ENCODE data around the gene DDX24.

Gene DDX24

GRCh38 chr14:94040796-94041195 lies 40.2 kb downstream of the DDX24 start:
- no peaks in the 10 kb centered on the region for H3K9me3 Mint-ChIP-seq
- peaks cover 4% of the 10 kb centered on the region for H3K27me3 Mint-ChIP-seq (ENCODE audit: low read depth)
- H3K27ac Mint-ChIP-seq = no peak overlapping the region
- peaks cover 14% of the 10 kb centered on the region for H3K36me3 Mint-ChIP-seq (ENCODE audit: low read depth)
- TF ChIP-seq CTCF (IDR thresholded peaks at IDR 0.05; ENCODE audit: unreplicated experiment in 3 of 3) = no peak
- no peaks in the 10 kb centered on the region for H3K4me1 Mint-ChIP-seq
- H3K4me3 Mint-ChIP-seq = no peak overlapping the region

GRCh38 chr14:94040247-94040646 lies 40.8 kb downstream of the DDX24 start:
- H3K36me3 Mint-ChIP-seq (ENCODE audit: low read depth) = peaks cover 8% of the 10 kb centered on the region
- no peaks in the 10 kb centered on the region for H3K4me1 Mint-ChIP-seq
- no peak overlapping the region for H3K27ac Mint-ChIP-seq
- TF ChIP-seq CTCF (IDR thresholded peaks at IDR 0.05; ENCODE audit: unreplicated experiment in 3 of 3) = no peak
- H3K9me3 Mint-ChIP-seq = no peaks in the 10 kb centered on the region
- peaks cover 4% of the 10 kb centered on the region for H3K27me3 Mint-ChIP-seq (ENCODE audit: low read depth)
- no peak overlapping the region for H3K4me3 Mint-ChIP-seq

GRCh38 chr14:94038921-94039629 lies 41.9 kb downstream of the DDX24 start:
- Mint-ChIP-seq H3K27ac (no peak overlapping the region), H3K9me3 (no peaks in the 10 kb centered on the region), H3K4me3 (no peak overlapping the region), H3K36me3 (ENCODE audit: low read depth) (peaks cover 3% of the 10 kb centered on the region), H3K4me1 (no peaks in the 10 kb centered on the region), H3K27me3 (ENCODE audit: low read depth) (peaks cover 4% of the 10 kb centered on the region)
- no peak for TF ChIP-seq CTCF (IDR thresholded peaks at IDR 0.05; ENCODE audit: unreplicated experiment in 3 of 3)

GRCh38 chr14:94038510-94038909 lies 42.5 kb downstream of the DDX24 start:
- Mint-ChIP-seq H3K27me3 (ENCODE audit: low read depth) (peaks cover 4% of the 10 kb centered on the region), H3K9me3 (no peaks in the 10 kb centered on the region), H3K36me3 (ENCODE audit: low read depth) (peaks cover 2% of the 10 kb centered on the region), H3K4me1 (no peaks in the 10 kb centered on the region), H3K27ac (no peak overlapping the region), H3K4me3 (no peak overlapping the region)
- TF ChIP-seq CTCF (IDR thresholded peaks at IDR 0.05; ENCODE audit: unreplicated experiment in 3 of 3) = no peak

- H3K4me3 Mint-ChIP-seq = no peak overlapping the region
- peaks cover 4% of the 10 kb centered on the region for H3K27me3 Mint-ChIP-seq (ENCODE audit: low read depth)
- no peak for TF ChIP-seq CTCF (IDR thresholded peaks at IDR 0.05; ENCODE audit: unreplicated experiment in 3 of 3)
- peaks cover 3% of the 10 kb centered on the region for H3K36me3 Mint-ChIP-seq (ENCODE audit: low read depth)
- H3K27ac Mint-ChIP-seq = no peak overlapping the region
- H3K9me3 Mint-ChIP-seq = no peaks in the 10 kb centered on the region
- H3K4me1 Mint-ChIP-seq = no peaks in the 10 kb centered on the region
Observed at GRCh38 chr14:94037954-94038353, 43.0 kb downstream of the DDX24 start.
